ENCODE results near the gene RASSF6. TPM values are rescaled to one million over a fixed set of nuclear protein-coding genes. Genes with fewer than 3 reads are reported as not detected.
"Not testable (repeated sequence)": the region's sequence is repeated elsewhere in the genome, so short reads cannot be mapped to it uniquely, and the experiment has no call there.

Gene RASSF6
- total and polyA plus RNA-seq, 2 experiments from 2014 or later: not detected

- no peak overlapping the region for H3K9ac ChIP-seq
- no peak for DNase-seq
- H3K4me3 ChIP-seq: no peak overlapping the region
- TF ChIP-seq EZH2phosphoT487 (IDR thresholded peaks at IDR 0.05; ENCODE audit: insufficient read depth, low read depth): no peak
- no peak for TF ChIP-seq EZH2 (IDR thresholded peaks at IDR 0.05; ENCODE audit: insufficient read depth, poor library complexity, severe bottlenecking)
- no peaks in the 10 kb centered on the region for H3F3A ChIP-seq (ENCODE audit: insufficient read depth)
- no peaks in the 10 kb centered on the region for H3K9me3 ChIP-seq (ENCODE audit: low read depth)
- H3K36me3 ChIP-seq (ENCODE audit: low read depth): no peaks in the 10 kb centered on the region
- in situ Hi-C loops (cut with MboI): loop anchor here (25.0 kb wide), 1 partner anchor 294 kb away; no protein-coding TSS in a partner anchor
- peaks cover 23% of the 10 kb centered on the region for H3K27me3 ChIP-seq (replicated peaks; ENCODE audit: insufficient read depth)
- no peaks in the 10 kb centered on the region for H3K9me2 ChIP-seq (ENCODE audit: insufficient read depth)
- no peak overlapping the region for H3K27ac ChIP-seq
- no peaks in the 10 kb centered on the region for H4K20me1 ChIP-seq (ENCODE audit: insufficient read depth)
- WGBS, 2 experiments (ENCODE audit: low coverage in 1 of 2, low lambda C conversion rate in 2 of 2, missing lambda C conversion rate in 2 of 2): 74 to 81% methylated on average over 2 of the region's 2 CpGs
- no peak overlapping the region for H2AFZ ChIP-seq
- H3K4me2 ChIP-seq (ENCODE audit: unreplicated experiment): no peak overlapping the region
- no peaks in the 10 kb centered on the region for H3K4me1 ChIP-seq (ENCODE audit: insufficient read depth)
- no peaks in the 10 kb centered on the region for H3K79me2 ChIP-seq (ENCODE audit: insufficient read depth)
Observed at GRCh38 chr4:73631565-73632226, 11.5 kb upstream of the RASSF6 start.

DNA sequence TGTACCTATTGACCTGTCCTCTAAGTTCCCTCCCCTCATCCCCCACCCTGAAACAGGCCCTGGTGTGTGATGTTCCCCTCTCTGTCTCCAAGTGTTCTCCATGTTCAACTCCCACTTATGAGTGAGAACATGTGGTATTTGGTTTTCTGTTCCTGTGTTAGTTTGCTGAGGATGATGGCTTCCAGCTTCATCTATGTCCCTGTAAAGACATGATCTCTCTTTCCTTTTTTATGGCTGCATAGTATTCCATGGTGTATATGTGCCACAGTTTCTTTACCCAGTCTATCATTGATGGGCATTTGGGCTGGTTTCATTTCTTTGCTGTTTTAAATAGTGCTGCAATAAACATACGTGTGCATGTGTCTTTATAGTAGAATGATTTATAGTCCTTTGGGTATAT is 8.6 kb upstream of the RASSF6 start:
- not testable (repeated sequence) for H2AFZ ChIP-seq; H3K27me3 ChIP-seq (replicated peaks; ENCODE audit: insufficient read depth); H4K20me1 ChIP-seq (ENCODE audit: insufficient read depth); H3K79me2 ChIP-seq (ENCODE audit: insufficient read depth); H3K9me2 ChIP-seq (ENCODE audit: insufficient read depth); H3K4me3 ChIP-seq; H3K4me1 ChIP-seq (ENCODE audit: insufficient read depth); H3K27ac ChIP-seq; H3K4me2 ChIP-seq (ENCODE audit: unreplicated experiment); H3F3A ChIP-seq (ENCODE audit: insufficient read depth); DNase-seq; H3K9ac ChIP-seq; H3K36me3 ChIP-seq (ENCODE audit: low read depth); H3K9me3 ChIP-seq (ENCODE audit: low read depth)
- in situ Hi-C loops (cut with MboI): loop anchor here (25.0 kb wide), 1 partner anchor 292 kb away; no protein-coding TSS in a partner anchor
- 4 to 6% methylated on average over 1 of the region's 1 CpG for WGBS, 2 experiments (ENCODE audit: low coverage in 1 of 2, low lambda C conversion rate in 2 of 2, missing lambda C conversion rate in 2 of 2)

GRCh38 chr4:73621357-73621756 is 1.1 kb upstream of the RASSF6 start:
- no peak for TF ChIP-seq EZH2phosphoT487 (IDR thresholded peaks at IDR 0.05; ENCODE audit: insufficient read depth, low read depth)
- no peak for TF ChIP-seq EZH2 (IDR thresholded peaks at IDR 0.05; ENCODE audit: insufficient read depth, poor library complexity, severe bottlenecking)
- Histone ChIP-seq H3K9me3 (ENCODE audit: low read depth) (no peaks in the 10 kb centered on the region), H3K4me1 (ENCODE audit: insufficient read depth) (no peaks in the 10 kb centered on the region), H3K4me3 (no peak overlapping the region), H3K27ac (no peak overlapping the region), H3K36me3 (ENCODE audit: low read depth) (no peaks in the 10 kb centered on the region), H3K9ac (no peak overlapping the region), H3F3A (ENCODE audit: insufficient read depth) (no peaks in the 10 kb centered on the region), H2AFZ (no peak overlapping the region), H4K20me1 (ENCODE audit: insufficient read depth) (no peaks in the 10 kb centered on the region), H3K4me2 (ENCODE audit: unreplicated experiment) (no peak overlapping the region), H3K9me2 (ENCODE audit: insufficient read depth) (no peaks in the 10 kb centered on the region), H3K79me2 (ENCODE audit: insufficient read depth) (no peaks in the 10 kb centered on the region), H3K27me3 (replicated peaks; ENCODE audit: insufficient read depth) (peaks cover 12% of the 10 kb centered on the region)
- DNase-seq: no peak
- in situ Hi-C loops (cut with MboI): no loop called here
- 76 to 86% methylated on average over 5 of the region's 5 CpGs for WGBS, 2 experiments (ENCODE audit: low coverage in 1 of 2, low lambda C conversion rate in 2 of 2, missing lambda C conversion rate in 2 of 2)

DNA sequence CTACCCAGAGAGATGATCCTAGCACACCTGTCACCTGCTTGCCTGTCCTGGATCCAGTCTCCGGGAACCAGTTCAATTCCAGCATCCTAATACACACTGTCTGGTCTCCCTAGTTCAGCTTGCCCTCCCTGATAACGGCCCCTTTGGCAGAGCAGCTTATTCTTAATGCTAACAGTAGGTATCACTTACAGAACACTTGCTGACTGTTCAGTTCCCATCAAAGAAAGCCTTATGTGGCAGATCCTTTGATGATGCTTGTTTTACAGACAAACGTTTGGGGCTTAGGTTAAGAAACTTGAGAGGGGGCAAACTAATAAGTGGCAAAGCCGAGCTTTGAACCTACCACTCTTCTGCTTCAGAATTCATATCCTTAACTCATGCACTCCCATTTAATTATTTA is 890 bp downstream of the RASSF6 start:
- in situ Hi-C loops (cut with MboI): no loop called here
- no peak overlapping the region for H3K4me2 ChIP-seq (ENCODE audit: unreplicated experiment)
- 44% methylated on average over 4 of the region's 4 CpGs for WGBS, 2 experiments (ENCODE audit: low coverage in 1 of 2, low lambda C conversion rate in 2 of 2, missing lambda C conversion rate in 2 of 2)
- no peak overlapping the region for H3K27ac ChIP-seq
- no peaks in the 10 kb centered on the region for H3K36me3 ChIP-seq (ENCODE audit: low read depth)
- no peaks in the 10 kb centered on the region for H3K9me2 ChIP-seq (ENCODE audit: insufficient read depth)
- no peaks in the 10 kb centered on the region for H3K4me1 ChIP-seq (ENCODE audit: insufficient read depth)
- H3K79me2 ChIP-seq (ENCODE audit: insufficient read depth): no peaks in the 10 kb centered on the region
- H3K9me3 ChIP-seq (ENCODE audit: low read depth): no peaks in the 10 kb centered on the region
- H3F3A ChIP-seq (ENCODE audit: insufficient read depth): no peaks in the 10 kb centered on the region
- DNase-seq: no peak
- H2AFZ ChIP-seq: no peak overlapping the region
- no peak for TF ChIP-seq EZH2 (IDR thresholded peaks at IDR 0.05; ENCODE audit: insufficient read depth, poor library complexity, severe bottlenecking)
- TF ChIP-seq EZH2phosphoT487 (IDR thresholded peaks at IDR 0.05; ENCODE audit: insufficient read depth, low read depth): no peak
- no peak overlapping the region for H3K4me3 ChIP-seq
- H3K9ac ChIP-seq: no peak overlapping the region
- H3K27me3 ChIP-seq (replicated peaks; ENCODE audit: insufficient read depth): peaks cover 12% of the 10 kb centered on the region
- H4K20me1 ChIP-seq (ENCODE audit: insufficient read depth): no peaks in the 10 kb centered on the region

- H3F3A ChIP-seq (ENCODE audit: insufficient read depth): no peaks in the 10 kb centered on the region
Observed at GRCh38 chr4:73617256-73617655, 3.0 kb downstream of the RASSF6 start.

More at GRCh38 chr4:73617256-73617655, 3.0 kb downstream of the RASSF6 start:
- Histone ChIP-seq H3K4me2 (ENCODE audit: unreplicated experiment) (no peak overlapping the region), H3K4me3 (no peak overlapping the region), H3K9me3 (ENCODE audit: low read depth) (no peaks in the 10 kb centered on the region), H3K27ac (no peak overlapping the region), H3K9me2 (ENCODE audit: insufficient read depth) (no peaks in the 10 kb centered on the region), H3K9ac (no peak overlapping the region), H3K79me2 (ENCODE audit: insufficient read depth) (no peaks in the 10 kb centered on the region), H4K20me1 (ENCODE audit: insufficient read depth) (no peaks in the 10 kb centered on the region), H3K27me3 (replicated peaks; ENCODE audit: insufficient read depth) (peaks cover 12% of the 10 kb centered on the region), H2AFZ (no peak overlapping the region), H3K36me3 (ENCODE audit: low read depth) (no peaks in the 10 kb centered on the region), H3K4me1 (ENCODE audit: insufficient read depth) (no peaks in the 10 kb centered on the region)
- in situ Hi-C loops (cut with MboI): no loop called here
- TF ChIP-seq EZH2phosphoT487 (IDR thresholded peaks at IDR 0.05; ENCODE audit: insufficient read depth, low read depth) (no peak), EZH2 (IDR thresholded peaks at IDR 0.05; ENCODE audit: insufficient read depth, poor library complexity, severe bottlenecking) (no peak)
- no peak for DNase-seq
- WGBS, 2 experiments (ENCODE audit: low coverage in 1 of 2, low lambda C conversion rate in 2 of 2, missing lambda C conversion rate in 2 of 2): 54 to 58% methylated on average over 6 of the region's 6 CpGs
